GM12873 (cell line): ENCODE data around the gene INTS14.

Experiments used
- TF ChIP-seq, protein P1 (sequence below): IDR thresholded peaks from 2 replicates; pipeline ENCODE4 v1.5.1; 2012; ENCODE audit warnings: low read depth, mild to moderate bottlenecking, moderate library complexity, low read length, control low read depth; ENCODE audit not compliant: insufficient read depth; ENCODE audit errors: missing control alignments

INTS14 gene

GRCh38 chr15:65529762-65530317 is 81.1 kb downstream of the INTS14 start:
- TF ChIP-seq, protein P1, sequence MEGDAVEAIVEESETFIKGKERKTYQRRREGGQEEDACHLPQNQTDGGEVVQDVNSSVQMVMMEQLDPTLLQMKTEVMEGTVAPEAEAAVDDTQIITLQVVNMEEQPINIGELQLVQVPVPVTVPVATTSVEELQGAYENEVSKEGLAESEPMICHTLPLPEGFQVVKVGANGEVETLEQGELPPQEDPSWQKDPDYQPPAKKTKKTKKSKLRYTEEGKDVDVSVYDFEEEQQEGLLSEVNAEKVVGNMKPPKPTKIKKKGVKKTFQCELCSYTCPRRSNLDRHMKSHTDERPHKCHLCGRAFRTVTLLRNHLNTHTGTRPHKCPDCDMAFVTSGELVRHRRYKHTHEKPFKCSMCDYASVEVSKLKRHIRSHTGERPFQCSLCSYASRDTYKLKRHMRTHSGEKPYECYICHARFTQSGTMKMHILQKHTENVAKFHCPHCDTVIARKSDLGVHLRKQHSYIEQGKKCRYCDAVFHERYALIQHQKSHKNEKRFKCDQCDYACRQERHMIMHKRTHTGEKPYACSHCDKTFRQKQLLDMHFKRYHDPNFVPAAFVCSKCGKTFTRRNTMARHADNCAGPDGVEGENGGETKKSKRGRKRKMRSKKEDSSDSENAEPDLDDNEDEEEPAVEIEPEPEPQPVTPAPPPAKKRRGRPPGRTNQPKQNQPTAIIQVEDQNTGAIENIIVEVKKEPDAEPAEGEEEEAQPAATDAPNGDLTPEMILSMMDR: no peak
